ENCODE data around the gene UNC45B.

Gene UNC45B

DNA sequence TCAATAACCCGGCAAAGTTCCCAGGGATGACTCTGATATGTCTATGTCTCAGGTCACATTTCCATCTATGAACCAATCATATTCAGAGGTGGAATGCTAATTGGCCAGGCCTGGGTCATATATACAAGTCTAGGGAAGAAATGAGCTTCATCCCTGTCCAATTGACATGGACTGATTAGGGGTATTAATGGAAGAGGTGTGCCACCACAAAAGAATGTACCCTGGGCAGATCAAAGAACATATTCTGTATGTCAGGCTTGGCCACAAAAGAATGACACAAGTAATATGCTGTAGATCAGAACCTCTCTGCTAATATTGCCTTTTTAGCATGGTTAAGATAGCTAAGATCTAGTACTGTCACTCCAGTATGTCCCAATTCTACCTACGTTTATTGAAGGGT lies 39.9 kb downstream of the UNC45B start:
- Histone ChIP-seq H3K4me3 (ENCODE audit: low read length) (no peak overlapping the region), H3K4me1 (ENCODE audit: low read length) (no peaks in the 10 kb centered on the region), H4K20me1 (ENCODE audit: insufficient read depth, low read length) (no peaks in the 10 kb centered on the region), H3K9me2 (replicated peaks; ENCODE audit: insufficient read depth, low read length) (no peaks in the 10 kb centered on the region), H3K27me3 (replicated peaks; ENCODE audit: insufficient read depth, low read length) (0 out of 2 replicates have a peak, but pooled peaks cover 4% of the 10 kb centered on the region), H3F3A (ENCODE audit: insufficient read depth, low read length) (no peaks in the 10 kb centered on the region), H3K9me3 (replicated peaks; ENCODE audit: insufficient read depth, low read length) (no peaks in the 10 kb centered on the region), H3K27ac (ENCODE audit: low read length) (no peak overlapping the region), H3K79me2 (ENCODE audit: low read length) (no peaks in the 10 kb centered on the region), H3K9ac (ENCODE audit: low read length) (no peak overlapping the region), H2AFZ (ENCODE audit: low read length) (no peak overlapping the region), H3K4me2 (ENCODE audit: low read depth, low read length) (no peak overlapping the region), H3K36me3 (replicated peaks; ENCODE audit: insufficient read depth, low read length) (no peaks in the 10 kb centered on the region)
- TF ChIP-seq, protein P1, sequence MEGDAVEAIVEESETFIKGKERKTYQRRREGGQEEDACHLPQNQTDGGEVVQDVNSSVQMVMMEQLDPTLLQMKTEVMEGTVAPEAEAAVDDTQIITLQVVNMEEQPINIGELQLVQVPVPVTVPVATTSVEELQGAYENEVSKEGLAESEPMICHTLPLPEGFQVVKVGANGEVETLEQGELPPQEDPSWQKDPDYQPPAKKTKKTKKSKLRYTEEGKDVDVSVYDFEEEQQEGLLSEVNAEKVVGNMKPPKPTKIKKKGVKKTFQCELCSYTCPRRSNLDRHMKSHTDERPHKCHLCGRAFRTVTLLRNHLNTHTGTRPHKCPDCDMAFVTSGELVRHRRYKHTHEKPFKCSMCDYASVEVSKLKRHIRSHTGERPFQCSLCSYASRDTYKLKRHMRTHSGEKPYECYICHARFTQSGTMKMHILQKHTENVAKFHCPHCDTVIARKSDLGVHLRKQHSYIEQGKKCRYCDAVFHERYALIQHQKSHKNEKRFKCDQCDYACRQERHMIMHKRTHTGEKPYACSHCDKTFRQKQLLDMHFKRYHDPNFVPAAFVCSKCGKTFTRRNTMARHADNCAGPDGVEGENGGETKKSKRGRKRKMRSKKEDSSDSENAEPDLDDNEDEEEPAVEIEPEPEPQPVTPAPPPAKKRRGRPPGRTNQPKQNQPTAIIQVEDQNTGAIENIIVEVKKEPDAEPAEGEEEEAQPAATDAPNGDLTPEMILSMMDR (IDR thresholded peaks at IDR 0.05; ENCODE audit: low read length): no peak
- TF ChIP-seq EZH2phosphoT487 (IDR thresholded peaks at IDR 0.05; ENCODE audit: low read length) (no peak), EZH2 (optimal IDR thresholded peaks at IDR 0.05; ENCODE audit: low read depth, low read length) (no peak)
- no peak for DNase-seq

DNA sequence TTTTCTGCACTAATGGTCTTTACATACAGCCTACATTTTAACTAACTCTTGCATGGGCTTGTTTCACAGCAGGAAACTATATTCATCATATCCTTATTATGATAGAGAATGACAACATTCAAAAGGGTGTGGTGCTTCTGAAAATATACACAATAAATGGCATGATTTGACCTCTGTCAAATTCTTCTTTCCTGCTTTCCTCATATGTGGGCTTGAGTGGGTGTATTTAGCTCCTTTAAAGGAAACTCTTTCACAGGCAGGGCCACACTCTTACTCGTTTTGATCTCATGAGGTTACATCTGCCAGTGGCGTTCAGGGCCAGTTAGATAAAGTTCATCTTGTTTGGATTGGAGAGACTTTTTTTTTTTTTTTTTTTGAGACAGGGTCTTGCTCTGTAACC lies 40.5 kb downstream of the UNC45B start:
- H3K79me2 ChIP-seq (ENCODE audit: low read length): no peaks in the 10 kb centered on the region
- DNase-seq: no peak
- H3K27me3 ChIP-seq (replicated peaks; ENCODE audit: insufficient read depth, low read length): 0 out of 2 replicates have a peak, but pooled peaks cover 4% of the 10 kb centered on the region
- H3K4me1 ChIP-seq (ENCODE audit: low read length): no peaks in the 10 kb centered on the region
- no peak overlapping the region for H2AFZ ChIP-seq (ENCODE audit: low read length)
- no peak overlapping the region for H3K27ac ChIP-seq (ENCODE audit: low read length)
- TF ChIP-seq, protein P1 (IDR thresholded peaks at IDR 0.05; ENCODE audit: low read length): no peak
- TF ChIP-seq EZH2phosphoT487 (IDR thresholded peaks at IDR 0.05; ENCODE audit: low read length): no peak
- no peak for TF ChIP-seq EZH2 (optimal IDR thresholded peaks at IDR 0.05; ENCODE audit: low read depth, low read length)
- no peak overlapping the region for H3K4me2 ChIP-seq (ENCODE audit: low read depth, low read length)
- H3K9ac ChIP-seq (ENCODE audit: low read length): no peak overlapping the region
- no peaks in the 10 kb centered on the region for H3K9me3 ChIP-seq (replicated peaks; ENCODE audit: insufficient read depth, low read length)
- H3F3A ChIP-seq (ENCODE audit: insufficient read depth, low read length): no peaks in the 10 kb centered on the region
- H3K9me2 ChIP-seq (replicated peaks; ENCODE audit: insufficient read depth, low read length): no peaks in the 10 kb centered on the region
- no peaks in the 10 kb centered on the region for H4K20me1 ChIP-seq (ENCODE audit: insufficient read depth, low read length)
- H3K36me3 ChIP-seq (replicated peaks; ENCODE audit: insufficient read depth, low read length): no peaks in the 10 kb centered on the region
- H3K4me3 ChIP-seq (ENCODE audit: low read length): no peak overlapping the region

DNA sequence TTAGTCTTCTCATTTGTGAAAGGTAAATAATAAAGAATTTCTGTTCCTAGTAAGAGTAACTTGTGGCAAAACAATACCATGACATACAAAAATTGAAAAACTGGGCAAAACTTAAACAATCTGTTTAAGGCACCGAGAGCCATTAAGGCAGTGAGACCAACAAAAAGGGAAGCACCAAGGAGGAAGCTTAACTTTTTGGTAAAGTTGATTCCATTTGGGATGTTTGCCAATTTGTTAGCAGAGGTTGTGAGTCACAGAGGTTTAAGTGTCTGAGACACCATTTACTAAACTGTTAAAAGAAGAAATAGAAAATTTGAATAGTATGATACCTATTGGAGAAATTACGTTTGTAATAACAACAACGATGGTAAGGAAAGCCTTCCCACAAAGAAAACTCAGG lies 41.7 kb downstream of the UNC45B start:
- H3K79me2 ChIP-seq (ENCODE audit: low read length): no peaks in the 10 kb centered on the region
- no peaks in the 10 kb centered on the region for H3F3A ChIP-seq (ENCODE audit: insufficient read depth, low read length)
- no peak overlapping the region for H3K9ac ChIP-seq (ENCODE audit: low read length)
- TF ChIP-seq EZH2 (optimal IDR thresholded peaks at IDR 0.05; ENCODE audit: low read depth, low read length): no peak
- no peak for TF ChIP-seq EZH2phosphoT487 (IDR thresholded peaks at IDR 0.05; ENCODE audit: low read length)
- TF ChIP-seq, protein P1 (IDR thresholded peaks at IDR 0.05; ENCODE audit: low read length): no peak
- no peak overlapping the region for H3K4me2 ChIP-seq (ENCODE audit: low read depth, low read length)
- DNase-seq: no peak
- H2AFZ ChIP-seq (ENCODE audit: low read length): no peak overlapping the region
- no peaks in the 10 kb centered on the region for H3K4me1 ChIP-seq (ENCODE audit: low read length)
- no peaks in the 10 kb centered on the region for H4K20me1 ChIP-seq (ENCODE audit: insufficient read depth, low read length)
- H3K36me3 ChIP-seq (replicated peaks; ENCODE audit: insufficient read depth, low read length): no peaks in the 10 kb centered on the region
- no peak overlapping the region for H3K27ac ChIP-seq (ENCODE audit: low read length)
- H3K9me3 ChIP-seq (replicated peaks; ENCODE audit: insufficient read depth, low read length): no peaks in the 10 kb centered on the region
- H3K9me2 ChIP-seq (replicated peaks; ENCODE audit: insufficient read depth, low read length): no peaks in the 10 kb centered on the region
- no peak overlapping the region for H3K4me3 ChIP-seq (ENCODE audit: low read length)
- H3K27me3 ChIP-seq (replicated peaks; ENCODE audit: insufficient read depth, low read length): 0 out of 2 replicates have a peak, but pooled peaks cover 4% of the 10 kb centered on the region

Measured in MM.1S (cell line).